Smooth muscle cell of trachea (primary cell): ENCODE data around the gene GFPT2. TPM values are rescaled to one million over a fixed set of nuclear protein-coding genes. Genes with fewer than 3 reads are reported as not detected.

Experiments used
- total RNA-seq: library from RNA; depleted of rRNA; stranded (reverse); fragments of >200 nt; gene quantifications from 2 replicates; pipeline ENCODE4 v1.2.1, GENCODE V29; 2014

GFPT2 gene
- total RNA-seq = 44.7 and 67.6 TPM in 2 replicates

GRCh38 chr5:180353048-180353979, at the start of gene GFPT2:
GFPT2 (minus strand) TSS chr5:180353336; CDS start chr5:180353217, 119 bp downstream.

GRCh38 chr5:180291943-180292831, 60.9 kb downstream of the GFPT2 start, which contains the start of gene MAPK9:
MAPK9 (minus strand) TSS chr5:180292083; CDS start chr5:180280561, 11,522 bp downstream.

Other genes starting within 250 kb of the GFPT2 start
- gene RASGEF1C, start 144.1 kb downstream of the GFPT2 start, total RNA-seq = not detected in 2 replicates
- gene MAPK9, start 61.3 kb downstream of the GFPT2 start, total RNA-seq = 26.0 and 27.2 TPM in 2 replicates
- 8.1 and 18.5 TPM in 2 replicates for gene CNOT6, start 141.0 kb upstream of the GFPT2 start, total RNA-seq
- gene SCGB3A1, start 238.2 kb upstream of the GFPT2 start, total RNA-seq = not detected in 2 replicates